ENCODE measurements around the gene NR4A1.

DNA sequence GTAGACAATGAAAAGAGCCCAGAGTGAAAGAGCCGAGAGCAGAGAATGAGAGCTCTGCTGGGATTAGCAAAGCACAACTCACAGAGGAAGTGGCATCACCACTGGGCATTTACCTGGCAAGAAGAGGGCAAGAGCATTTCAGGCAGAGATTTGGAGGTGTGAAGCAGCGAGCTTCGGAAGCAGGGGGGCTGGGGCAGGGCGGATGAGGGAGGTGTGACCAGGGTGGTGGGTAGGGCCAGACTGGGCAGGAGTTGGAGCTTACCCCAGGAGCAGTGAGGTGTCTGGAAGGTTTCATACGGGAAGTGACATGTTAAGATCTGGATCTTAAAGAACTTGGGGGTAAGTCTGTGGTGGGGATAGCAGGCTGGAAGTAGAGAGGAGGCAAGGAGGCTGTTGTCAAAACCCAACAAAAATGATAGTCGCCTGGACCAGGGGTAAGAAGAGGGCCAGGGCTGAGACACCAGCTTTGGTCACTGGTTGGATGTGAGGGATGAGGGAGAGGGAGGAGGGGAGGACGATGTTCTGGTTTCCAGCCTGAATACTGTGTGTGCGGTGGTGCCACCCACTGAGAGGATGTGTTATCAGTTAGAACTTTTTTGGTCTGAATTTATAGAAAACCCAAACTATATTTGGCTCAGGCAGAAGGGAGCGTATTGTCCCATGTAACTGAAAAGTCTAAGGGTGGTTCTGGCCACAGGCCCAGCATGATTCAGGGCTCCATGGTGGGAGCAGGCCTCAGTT is 33.4 kb downstream of the NR4A1 start:
- TF ChIP-seq, protein P1, sequence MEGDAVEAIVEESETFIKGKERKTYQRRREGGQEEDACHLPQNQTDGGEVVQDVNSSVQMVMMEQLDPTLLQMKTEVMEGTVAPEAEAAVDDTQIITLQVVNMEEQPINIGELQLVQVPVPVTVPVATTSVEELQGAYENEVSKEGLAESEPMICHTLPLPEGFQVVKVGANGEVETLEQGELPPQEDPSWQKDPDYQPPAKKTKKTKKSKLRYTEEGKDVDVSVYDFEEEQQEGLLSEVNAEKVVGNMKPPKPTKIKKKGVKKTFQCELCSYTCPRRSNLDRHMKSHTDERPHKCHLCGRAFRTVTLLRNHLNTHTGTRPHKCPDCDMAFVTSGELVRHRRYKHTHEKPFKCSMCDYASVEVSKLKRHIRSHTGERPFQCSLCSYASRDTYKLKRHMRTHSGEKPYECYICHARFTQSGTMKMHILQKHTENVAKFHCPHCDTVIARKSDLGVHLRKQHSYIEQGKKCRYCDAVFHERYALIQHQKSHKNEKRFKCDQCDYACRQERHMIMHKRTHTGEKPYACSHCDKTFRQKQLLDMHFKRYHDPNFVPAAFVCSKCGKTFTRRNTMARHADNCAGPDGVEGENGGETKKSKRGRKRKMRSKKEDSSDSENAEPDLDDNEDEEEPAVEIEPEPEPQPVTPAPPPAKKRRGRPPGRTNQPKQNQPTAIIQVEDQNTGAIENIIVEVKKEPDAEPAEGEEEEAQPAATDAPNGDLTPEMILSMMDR (IDR thresholded peaks at IDR 0.05; ENCODE audit: low read depth, low read length, poor library complexity, severe bottlenecking) = no peak
- no peak for TF ChIP-seq EZH2phosphoT487 (IDR thresholded peaks at IDR 0.05; ENCODE audit: borderline replicate concordance, low read length)

Measured in DOHH2 (cell line).